ENCODE measurements around the gene KDM2A.

KDM2A gene

GRCh38 chr11:67273260-67273990 lies 154.4 kb downstream of the KDM2A start:
- DNase-seq (ENCODE audit: low read depth): no peak

GRCh38 chr11:67274768-67275605 lies 155.9 kb downstream of the KDM2A start:
- DNase-seq (ENCODE audit: low read depth): no peak

GRCh38 chr11:67275606-67276409 lies 156.7 kb downstream of the KDM2A start:
- no peak for DNase-seq (ENCODE audit: low read depth)

- no peak for DNase-seq (ENCODE audit: low read depth)
Observed at GRCh38 chr11:67276781-67277230, 157.7 kb downstream of the KDM2A start.

- no peak for DNase-seq (ENCODE audit: low read depth)
Observed at GRCh38 chr11:67277231-67277961, 158.3 kb downstream of the KDM2A start.

GRCh38 chr11:67278135-67278938 lies 159.3 kb downstream of the KDM2A start:
- DNase-seq (ENCODE audit: low read depth): no peak

- no peak for DNase-seq (ENCODE audit: low read depth)
Observed at GRCh38 chr11:67278939-67279588, 160.0 kb downstream of the KDM2A start.

GRCh38 chr11:67279589-67280340 lies 160.7 kb downstream of the KDM2A start:
- DNase-seq (ENCODE audit: low read depth): no peak

GRCh38 chr11:67280341-67280787 lies 161.3 kb downstream of the KDM2A start:
- DNase-seq (ENCODE audit: low read depth): no peak

GRCh38 chr11:67280788-67281551 lies 161.9 kb downstream of the KDM2A start:
- no peak for DNase-seq (ENCODE audit: low read depth)

- no peak for DNase-seq (ENCODE audit: low read depth)
Observed at GRCh38 chr11:67281552-67282150, 162.6 kb downstream of the KDM2A start.

GRCh38 chr11:67282155-67282875 lies 163.3 kb downstream of the KDM2A start:
- DNase-seq (ENCODE audit: low read depth): no peak

GRCh38 chr11:67282876-67283371 lies 163.9 kb downstream of the KDM2A start:
- DNase-seq (ENCODE audit: low read depth): no peak

- no peak for DNase-seq (ENCODE audit: low read depth)
Observed at GRCh38 chr11:67283481-67283963, 164.5 kb downstream of the KDM2A start.

GRCh38 chr11:67284811-67285540 lies 165.9 kb downstream of the KDM2A start:
- DNase-seq (ENCODE audit: low read depth): no peak

Data from HS-27A (cell line).